Right lobe of liver (tissue), 6 donors: ENCODE results near the gene CPM. TPM values are rescaled to one million over a fixed set of nuclear protein-coding genes. Genes with fewer than 3 reads are reported as not detected.
"Not testable (repeated sequence)": the region's sequence is repeated elsewhere in the genome, so short reads cannot be mapped to it uniquely, and the experiment has no call there.

Source experiments
- ATAC-seq, 4 donors: fragments of 200-7000 bp; cut with Tn5 transposase; one replicate each; pipeline ENCODE4 v1.9.1; 2020; ENCODE audit warnings: mild to moderate bottlenecking in 4 of 4, moderate library complexity in 4 of 4
- DNase-seq, 3 donors: peaks; one replicate each; pipeline ENCODE4 v3.0.0-alpha.2; 2020
- H3K27ac ChIP-seq, 3 donors: fragments of 200-600 bp; one replicate each; pipeline ENCODE4 v1.8.0; 2022
- H3K27me3 ChIP-seq, 2 donors: fragments of 200-600 bp; one replicate each; pipeline ENCODE4 v1.8.0; 2022
- H3K36me3 ChIP-seq, 4 donors: fragments of 200-600 bp; sonication (generic) in 1 of 4; one replicate each; pipeline versions ENCODE4 v1.5.1 to v1.8.0; 2017 to 2022; ENCODE audit warnings: control low read depth in 1 of 4
- H3K4me1 ChIP-seq, 4 donors: fragments of 200-600 bp; sonication (generic) in 1 of 4; one replicate each; pipeline versions ENCODE4 v1.5.1 to v1.8.0; 2017 to 2022; ENCODE audit warnings: control low read depth in 1 of 4
- H3K4me3 ChIP-seq, 3 donors: fragments of 200-600 bp; one replicate each; pipeline ENCODE4 v1.8.0; 2022
- H3K9me3 ChIP-seq, 4 donors: fragments of 200-600 bp; sonication (generic) in 1 of 4; one replicate each; pipeline versions ENCODE4 v1.5.1 to v1.8.0; 2017 to 2022; ENCODE audit warnings: control low read depth in 1 of 4
- POLR2A ChIP-seq: fragments of 450-650 bp; IDR thresholded peaks from one replicate; pipeline ENCODE4 v1.6.1; 2017; ENCODE audit warnings: antibody characterized with exemption, mild to moderate bottlenecking
- WGBS: methylation state at CpG from one replicate; pipeline ENCODE4 v1.1.6; 2018; ENCODE audit warnings: low coverage, low lambda C conversion rate; ENCODE audit not compliant: insufficient coverage; ENCODE audit errors: missing lambda C conversion rate; 5-methylcytosine and 5-hydroxymethylcytosine counted together
- intact Hi-C, 2 donors: fragments of 100-400 bp; cut with DNase I; formaldehyde crosslinking; loops; one replicate each; pipeline versions ENCODE4 v1.11.2 to v1.14.1; 2022
- total RNA-seq, 6 experiments: library from RNA; depleted of rRNA in 2 of 6; stranded (reverse); fragments of >200 nt in 2 of 6; fragmentation: NEBNext Ultra II Directional in 3 of 6; extraction: Animal tissue kit (Norgen Biotek cat#: 25700) in 3 of 6; gene quantifications; one replicate each; pipeline versions ENCODE4 v1.1.0 to v1.2.4, GENCODE V29; 2016 to 2023
- TF ChIP-seq, protein P1 (sequence below), 4 donors: fragments of 200-600 bp in 3 of 4; fragments of 450-650 bp in 1 of 4; IDR thresholded peaks; one replicate each; pipeline versions ENCODE4 v1.5.1 to v1.8.0; 2016 to 2022; ENCODE audit warnings: antibody characterized with exemption in 4 of 4, mild to moderate bottlenecking in 2 of 4
- donor health status: DM: no; HTN: yes; CAD: no.
- donor health status: DM: no; HTN: no; CAD: no.
- donor health status: DM: no; HTN: no; CAD: no.
- donor health status: DM: no; HTN: yes; CAD: no.
- donor health status: DM: no; HTN: yes; CAD: no.

CPM gene
- total RNA-seq, 6 experiments from 2014 or later = 34.6 to 91.6 (median 50.0) TPM

DNA sequence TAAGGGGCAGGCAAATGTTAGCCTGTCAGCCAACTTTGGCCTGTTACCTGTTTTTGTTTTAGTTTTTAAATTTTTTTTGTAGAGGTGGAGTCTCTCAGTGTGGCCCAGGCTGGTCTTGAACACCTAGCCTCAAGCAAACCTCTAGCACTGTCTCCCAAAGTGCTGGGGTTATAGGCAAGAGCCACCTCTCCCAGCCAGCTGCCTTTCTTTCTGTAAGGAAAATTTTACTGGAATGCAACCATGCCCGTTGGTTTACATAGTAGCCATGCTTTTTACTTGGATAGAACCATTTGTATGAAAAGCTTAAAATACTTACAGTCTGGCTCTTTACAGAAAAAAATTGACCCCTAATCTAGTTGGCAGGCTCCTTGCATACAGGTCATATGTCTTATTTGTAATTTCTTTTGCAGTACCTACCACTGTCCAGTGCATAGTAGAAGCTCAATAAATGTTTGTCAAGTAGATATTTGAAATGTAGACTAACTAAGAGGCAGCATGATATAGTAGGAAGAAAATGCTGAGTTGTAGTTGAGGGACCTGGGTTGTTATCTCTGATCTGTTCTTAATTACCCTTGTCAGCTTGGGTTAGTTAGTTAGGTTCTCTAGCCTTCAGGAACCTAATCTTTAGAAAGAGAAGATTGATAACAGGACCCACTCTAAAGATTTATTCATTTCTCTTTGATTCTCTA is 120.3 kb downstream of the CPM start:
- 63% methylated on average over 1 of the region's 1 CpG for WGBS
- Histone ChIP-seq H3K27me3 (no peaks in the 10 kb centered on the region), H3K4me1 (peaks cover 0 to 41% (median 5%) of the 10 kb centered on the region in 4 donors), H3K27ac (peak overlapping the region in 1 of 3 donors; percentile 33), H3K9me3 (no peaks in the 10 kb centered on the region), H3K4me3 (no peak overlapping the region), H3K36me3 (peaks cover 6 to 52% (median 28%) of the 10 kb centered on the region in 4 donors)
- intact Hi-C loops = no loop called here
- no peak for TF ChIP-seq POLR2A
- TF ChIP-seq, protein P1, sequence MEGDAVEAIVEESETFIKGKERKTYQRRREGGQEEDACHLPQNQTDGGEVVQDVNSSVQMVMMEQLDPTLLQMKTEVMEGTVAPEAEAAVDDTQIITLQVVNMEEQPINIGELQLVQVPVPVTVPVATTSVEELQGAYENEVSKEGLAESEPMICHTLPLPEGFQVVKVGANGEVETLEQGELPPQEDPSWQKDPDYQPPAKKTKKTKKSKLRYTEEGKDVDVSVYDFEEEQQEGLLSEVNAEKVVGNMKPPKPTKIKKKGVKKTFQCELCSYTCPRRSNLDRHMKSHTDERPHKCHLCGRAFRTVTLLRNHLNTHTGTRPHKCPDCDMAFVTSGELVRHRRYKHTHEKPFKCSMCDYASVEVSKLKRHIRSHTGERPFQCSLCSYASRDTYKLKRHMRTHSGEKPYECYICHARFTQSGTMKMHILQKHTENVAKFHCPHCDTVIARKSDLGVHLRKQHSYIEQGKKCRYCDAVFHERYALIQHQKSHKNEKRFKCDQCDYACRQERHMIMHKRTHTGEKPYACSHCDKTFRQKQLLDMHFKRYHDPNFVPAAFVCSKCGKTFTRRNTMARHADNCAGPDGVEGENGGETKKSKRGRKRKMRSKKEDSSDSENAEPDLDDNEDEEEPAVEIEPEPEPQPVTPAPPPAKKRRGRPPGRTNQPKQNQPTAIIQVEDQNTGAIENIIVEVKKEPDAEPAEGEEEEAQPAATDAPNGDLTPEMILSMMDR (IDR thresholded peaks at IDR 0.05) = no peak
- ATAC-seq (no peak), DNase-seq (no peak)

DNA sequence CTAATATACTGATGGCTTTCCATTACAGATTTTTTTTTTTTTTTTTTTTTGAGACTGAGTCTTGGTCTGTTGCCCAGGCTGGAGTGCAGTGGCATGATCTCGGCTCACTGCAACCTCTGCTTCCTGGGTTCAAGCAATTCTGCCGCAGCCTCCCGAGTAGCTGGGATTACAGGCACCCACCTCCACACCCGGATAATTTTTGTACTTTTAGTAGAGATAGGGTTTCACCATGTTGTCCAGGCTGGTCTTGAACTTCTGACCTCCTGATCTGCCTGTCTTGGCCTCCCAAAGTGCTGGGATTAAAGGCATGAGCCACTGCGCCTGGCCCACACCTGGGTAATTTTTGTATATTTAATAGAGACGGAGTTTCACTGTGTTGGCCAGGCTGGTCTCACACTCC is 121.4 kb downstream of the CPM start:
- H3K27me3 ChIP-seq, ATAC-seq, intact Hi-C loops, DNase-seq, H3K9me3 ChIP-seq, H3K4me3 ChIP-seq: not testable (repeated sequence)
- 42% methylated on average over 6 of the region's 6 CpGs for WGBS
- Histone ChIP-seq H3K36me3 (peaks cover 6 to 41% (median 21%) of the 10 kb centered on the region in 4 donors), H3K27ac (peak overlapping the region in 1 of 3 donors; percentile 1), H3K4me1 (peaks cover 0 to 41% (median 5%) of the 10 kb centered on the region in 4 donors)

DNA sequence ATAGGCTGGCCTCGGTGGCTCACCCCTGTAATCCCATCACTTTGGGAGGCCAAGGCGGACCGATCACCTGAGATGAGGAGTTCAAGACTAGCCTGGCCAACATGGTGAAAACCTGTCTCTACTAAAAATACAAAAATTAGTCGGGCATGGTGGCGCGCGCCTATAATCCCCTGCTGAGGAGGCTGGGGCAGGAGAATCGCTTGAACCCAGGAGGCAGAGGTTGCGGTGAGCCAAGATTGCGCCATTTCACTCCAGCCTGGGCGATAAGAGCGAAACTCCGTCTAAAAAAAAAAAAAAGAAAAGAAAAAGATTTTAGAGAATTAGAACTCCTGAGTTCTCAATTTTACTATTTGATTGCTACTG is 123.0 kb downstream of the CPM start:
- H3K9me3 ChIP-seq, H3K27ac ChIP-seq, H3K27me3 ChIP-seq, intact Hi-C loops, DNase-seq, ATAC-seq: not testable (repeated sequence)
- Histone ChIP-seq H3K4me1 (peaks cover 0 to 35% (median 5%) of the 10 kb centered on the region in 4 donors), H3K4me3 (peak overlapping the region in 1 of 3 donors; percentile 79), H3K36me3 (peaks cover 6 to 26% (median 14%) of the 10 kb centered on the region in 4 donors)
- 89% methylated on average over 11 of the region's 13 CpGs for WGBS

DNA sequence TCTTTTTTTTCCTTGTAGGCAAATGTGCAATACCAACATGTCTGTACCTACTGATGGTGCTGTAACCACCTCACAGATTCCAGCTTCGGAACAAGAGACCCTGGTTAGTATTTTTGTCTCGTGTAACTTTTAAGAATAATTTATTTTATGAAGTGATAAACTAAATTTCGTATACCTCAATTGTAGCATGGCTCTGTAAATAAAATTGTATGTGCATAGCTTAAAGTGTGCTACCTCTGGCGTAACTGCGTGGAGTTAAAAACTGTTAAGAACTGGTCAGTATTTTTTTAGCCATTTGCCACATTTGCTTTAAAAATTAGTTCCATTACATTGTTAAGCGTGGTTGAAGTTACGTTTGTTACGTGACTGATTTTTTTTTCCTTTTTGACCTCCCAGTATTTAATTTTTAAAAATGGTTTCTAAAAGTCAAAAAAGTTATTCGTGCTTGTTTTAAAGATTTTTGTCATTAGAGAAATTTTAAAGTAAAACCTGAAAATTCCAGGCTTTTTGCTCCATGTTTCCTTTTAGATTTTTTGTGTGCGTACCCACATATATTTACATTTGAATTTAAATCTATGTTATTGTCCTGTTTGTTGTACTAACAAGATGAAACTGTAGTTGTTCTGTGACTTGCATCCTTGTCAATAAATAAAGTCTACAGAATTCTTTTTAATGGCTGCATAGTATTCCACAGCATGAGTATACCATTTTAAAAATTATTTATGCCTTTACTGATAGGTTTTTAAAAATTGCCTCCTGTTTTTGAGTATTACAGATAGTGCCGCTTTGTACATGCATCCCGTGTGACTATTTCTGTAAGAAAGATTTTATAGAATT is 123.6 kb downstream of the CPM start:
- intact Hi-C loops = no loop called here
- ATAC-seq (no peak), DNase-seq (no peak)
- WGBS = 52% methylated on average over 12 of the region's 12 CpGs
- peak overlapping the region; percentile 70 to 89 (median 79) for H3K4me3 ChIP-seq
- peak overlapping the region; percentile 99 to 100 (median 99) for H3K27ac ChIP-seq
- H3K36me3 ChIP-seq = peaks cover 4 to 20% (median 11%) of the 10 kb centered on the region in 4 donors
- peaks cover 0 to 29% (median 5%) of the 10 kb centered on the region in 4 donors for H3K4me1 ChIP-seq
- TF ChIP-seq, protein P1 (IDR thresholded peaks at IDR 0.05) = no peak
- TF ChIP-seq POLR2A = no peak
- no peaks in the 10 kb centered on the region for H3K9me3 ChIP-seq
- no peaks in the 10 kb centered on the region for H3K27me3 ChIP-seq

DNA sequence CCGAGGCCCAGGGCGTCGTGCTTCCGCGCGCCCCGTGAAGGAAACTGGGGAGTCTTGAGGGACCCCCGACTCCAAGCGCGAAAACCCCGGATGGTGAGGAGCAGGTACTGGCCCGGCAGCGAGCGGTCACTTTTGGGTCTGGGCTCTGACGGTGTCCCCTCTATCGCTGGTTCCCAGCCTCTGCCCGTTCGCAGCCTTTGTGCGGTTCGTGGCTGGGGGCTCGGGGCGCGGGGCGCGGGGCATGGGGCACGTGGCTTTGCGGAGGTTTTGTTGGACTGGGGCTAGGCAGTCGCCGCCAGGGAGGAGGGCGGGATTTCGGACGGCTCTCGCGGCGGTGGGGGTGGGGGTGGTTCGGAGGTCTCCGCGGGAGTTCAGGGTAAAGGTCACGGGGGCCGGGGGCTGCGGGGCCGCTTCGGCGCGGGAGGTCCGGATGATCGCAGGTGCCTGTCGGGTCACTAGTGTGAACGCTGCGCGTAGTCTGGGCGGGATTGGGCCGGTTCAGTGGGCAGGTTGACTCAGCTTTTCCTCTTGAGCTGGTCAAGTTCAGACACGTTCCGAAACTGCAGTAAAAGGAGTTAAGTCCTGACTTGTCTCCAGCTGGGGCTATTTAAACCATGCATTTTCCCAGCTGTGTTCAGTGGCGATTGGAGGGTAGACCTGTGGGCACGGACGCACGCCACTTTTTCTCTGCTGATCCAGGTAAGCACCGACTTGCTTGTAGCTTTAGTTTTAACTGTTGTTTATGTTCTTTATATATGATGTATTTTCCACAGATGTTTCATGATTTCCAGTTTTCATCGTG is 124.4 kb downstream of the CPM start:
- peak; percentile 58 to 67 (median 61) for ATAC-seq
- H3K9me3 ChIP-seq = no peaks in the 10 kb centered on the region
- TF ChIP-seq, protein P1 (IDR thresholded peaks at IDR 0.05) = peak in 1 of 4 donors; percentile 15
- TF ChIP-seq POLR2A = peak; percentile 91
- H3K27ac ChIP-seq = peak overlapping the region; percentile 99 to 100 (median 99)
- peaks cover 0 to 28% (median 6%) of the 10 kb centered on the region in 4 donors for H3K4me1 ChIP-seq
- intact Hi-C loops = no loop called here
- H3K27me3 ChIP-seq = no peaks in the 10 kb centered on the region
- 0% methylated on average over 11 of the region's 61 CpGs for WGBS
- H3K36me3 ChIP-seq = peaks cover 0 to 12% (median 8%) of the 10 kb centered on the region in 4 donors
- peak overlapping the region; percentile 70 to 89 (median 79) for H3K4me3 ChIP-seq
- peak; percentile 83 to 91 (median 88) for DNase-seq
